GM12865 (cell line): Measurements from ENCODE around the gene DNMT3B.
"Not testable (repeated sequence)": the region's sequence is repeated elsewhere in the genome, so short reads cannot be mapped to it uniquely, and the experiment has no call there.

Experiments
- DNase-seq: peaks from one replicate; pipeline ENCODE4 v3.0.0; 2010; ENCODE audit warnings: low read depth
- H3K4me3 ChIP-seq: 2 replicates; pipeline ENCODE4 v1.5.1; 2011; ENCODE audit warnings: mild to moderate bottlenecking, low read depth, low read length, control low read depth
- CTCF ChIP-seq: IDR thresholded peaks from 2 replicates; pipeline ENCODE4 v1.5.1; 2011; ENCODE audit warnings: low read length, control low read depth, low read depth, inconsistent platforms; ENCODE audit not compliant: insufficient read depth; ENCODE audit errors: missing control alignments

The DNMT3B gene

GRCh38 chr20:32796383-32796948 is 34.3 kb downstream of the DNMT3B start:
- no peak overlapping the region for H3K4me3 ChIP-seq
- DNase-seq: no peak
- TF ChIP-seq CTCF: no peak

GRCh38 chr20:32796981-32797451 is 34.8 kb downstream of the DNMT3B start:
- no peak for TF ChIP-seq CTCF
- no peak for DNase-seq
- H3K4me3 ChIP-seq: no peak overlapping the region

GRCh38 chr20:32797571-32797970 is 35.4 kb downstream of the DNMT3B start:
- not testable (repeated sequence) for H3K4me3 ChIP-seq, DNase-seq

GRCh38 chr20:32798046-32798981 is 36.1 kb downstream of the DNMT3B start:
- DNase-seq: no peak
- H3K4me3 ChIP-seq: no peak overlapping the region
- TF ChIP-seq CTCF: no peak

- H3K4me3 ChIP-seq: no peak overlapping the region
- TF ChIP-seq CTCF: no peak
- no peak for DNase-seq
Observed at GRCh38 chr20:32803092-32803491, 40.9 kb downstream of the DNMT3B start.

GRCh38 chr20:32804022-32804715 is 42.0 kb downstream of the DNMT3B start:
- no peak for TF ChIP-seq CTCF
- no peak for DNase-seq
- no peak overlapping the region for H3K4me3 ChIP-seq

GRCh38 chr20:32804817-32805216 is 42.6 kb downstream of the DNMT3B start:
- TF ChIP-seq CTCF: no peak
- no peak for DNase-seq
- H3K4me3 ChIP-seq: no peak overlapping the region
